PC-9 (cell line): ENCODE results near the gene CLDN7. TPM values are rescaled to one million over a fixed set of nuclear protein-coding genes. Genes with fewer than 3 reads are reported as not detected.
A peak's percentile ranks its signal among the peaks of the same experiment; 100 is the strongest.

ENCODE experiments used
- BruUV-seq: library from RNA; stranded (reverse); fragments of 400-500 nt; replicated peaks from 2 replicates; lab custom pipeline; 2021; lab: Mats Ljungman, UMichigan
- CTCF ChIA-PET: fragments of 300-600 bp; sonication (Branson Sonifier 250); formaldehyde crosslinking; loops from one replicate; lab custom pipeline; 2022; ENCODE audit warnings: antibody characterized with exemption; lab: Charles Lee
- POLR2A ChIA-PET: fragments of 300-600 bp; sonication (Branson Sonifier 250); formaldehyde crosslinking; loops from one replicate; lab custom pipeline; 2022; ENCODE audit warnings: antibody characterized with exemption; ENCODE audit not compliant: unreplicated experiment; lab: Charles Lee
- DNase-seq, 2 experiments: peaks; one replicate each; pipeline versions ENCODE4 v3.0.0 to v3.0.0-alpha.2; 2015 to 2022; ENCODE audit warnings: mixed read lengths in 1 of 2
- H2AFZ ChIP-seq: fragments of 200-600 bp; sonication (generic); 2 replicates; pipeline ENCODE4 v1.8.1; 2017; ENCODE audit warnings: antibody characterized with exemption
- H3F3A ChIP-seq: fragments of 200-600 bp; sonication (generic); 2 replicates; pipeline ENCODE4 v1.8.1; 2017; ENCODE audit warnings: antibody characterized with exemption, mild to moderate bottlenecking, low read depth; ENCODE audit not compliant: insufficient read depth
- H3K27ac ChIP-seq: fragments of 200-600 bp; sonication (generic); 2 replicates; pipeline ENCODE4 v1.6.1; 2016; ENCODE audit warnings: mixed run types
- H3K27me3 ChIP-seq: fragments of 200-600 bp; sonication (generic); 2 replicates; pipeline ENCODE4 v1.6.1; 2016; ENCODE audit warnings: low read depth, mixed run types; ENCODE audit not compliant: insufficient read depth
- H3K36me3 ChIP-seq: fragments of 200-600 bp; sonication (generic); 2 replicates; pipeline ENCODE4 v1.6.1; 2016; ENCODE audit warnings: low read depth, mixed run types
- H3K4me1 ChIP-seq: fragments of 200-600 bp; sonication (generic); replicated peaks from 2 replicates; pipeline ENCODE4 v1.6.1; 2016; ENCODE audit warnings: mixed run types; ENCODE audit not compliant: insufficient read depth
- H3K4me2 ChIP-seq: fragments of 200-600 bp; sonication (generic); 2 replicates; pipeline ENCODE4 v1.6.1; 2017; ENCODE audit warnings: mixed run types
- H3K4me3 ChIP-seq: fragments of 200-600 bp; sonication (generic); 2 replicates; pipeline ENCODE4 v1.6.1; 2016; ENCODE audit warnings: mixed run types
- H3K79me2 ChIP-seq: fragments of 200-600 bp; sonication (generic); 2 replicates; pipeline ENCODE4 v1.6.1; 2017; ENCODE audit warnings: low read depth, mixed run types
- H3K9me2 ChIP-seq: fragments of 200-600 bp; sonication (generic); 2 replicates; pipeline ENCODE4 v1.8.1; 2017; ENCODE audit warnings: mild to moderate bottlenecking; ENCODE audit not compliant: insufficient read depth
- H3K9me3 ChIP-seq: fragments of 200-600 bp; sonication (generic); 2 replicates; pipeline ENCODE4 v1.8.1; 2016; ENCODE audit warnings: low read depth; ENCODE audit not compliant: insufficient read depth
- H4K20me1 ChIP-seq: fragments of 200-600 bp; sonication (generic); 2 replicates; pipeline ENCODE4 v1.8.1; 2017; ENCODE audit not compliant: insufficient read depth
- CTCF ChIP-seq: fragments of 200-600 bp; sonication (generic); conservative IDR thresholded peaks from 2 replicates; pipeline ENCODE4 v1.6.1; 2017; ENCODE audit warnings: mixed run types, antibody characterized with exemption, mild to moderate bottlenecking, moderate library complexity
- EZH2 ChIP-seq: fragments of 200-600 bp; sonication (generic); IDR thresholded peaks from 2 replicates; pipeline ENCODE4 v1.8.0; 2017; ENCODE audit warnings: antibody characterized with exemption, low read depth
- intact Hi-C: fragments of 100-400 bp; cut with micrococcal nuclease; formaldehyde crosslinking; loops from one replicate; pipeline ENCODE4 v1.10.0; 2022; ENCODE audit not compliant: unreplicated experiment
- total RNA-seq: library from RNA; stranded (reverse); gene quantifications from 2 replicates; pipeline ENCODE4 v1.2.3, GENCODE V29; 2021

The CLDN7 gene
- total RNA-seq, 1 experiment from 2014 or later = 390 TPM

DNA sequence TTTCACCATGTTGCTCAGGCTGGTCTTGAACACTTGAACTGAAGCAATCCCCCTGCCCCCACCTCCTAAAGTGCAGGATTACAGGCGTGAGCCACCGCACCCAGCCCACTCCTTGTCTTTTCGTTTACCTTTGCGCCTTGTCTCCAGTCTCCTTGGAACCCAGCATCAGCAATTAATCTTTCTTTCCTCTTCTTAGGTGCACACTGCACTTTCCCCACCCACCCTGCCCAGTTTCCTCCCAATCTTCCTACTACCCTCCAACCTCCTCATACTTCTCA lies 1.5 kb upstream of the CLDN7 start:
- Histone ChIP-seq H3K9me3 (no peaks in the 10 kb centered on the region), H3K4me1 (peaks cover 39% of the 10 kb centered on the region), H3K9me2 (no peaks in the 10 kb centered on the region), H3K27ac (peak overlapping the region; percentile 100), H2AFZ (peak overlapping the region; percentile 49), H3K4me2 (peak overlapping the region; percentile 82), H3K79me2 (peaks cover 45% of the 10 kb centered on the region), H3K36me3 (peaks cover 20% of the 10 kb centered on the region), H4K20me1 (peaks cover 20% of the 10 kb centered on the region), H3K4me3 (peak overlapping the region; percentile 97), H3F3A (peaks cover 56% of the 10 kb centered on the region), H3K27me3 (no peaks in the 10 kb centered on the region)
- peak in 1 of 2 experiments; percentile 31 for DNase-seq
- CTCF ChIA-PET = interaction anchor here (0.6 to 1.5 kb wide), 3 partner anchors 171 to 310 kb away, joined by 3 to 5 read pairs (median 3); no protein-coding TSS in a partner anchor
- POLR2A ChIA-PET = interaction anchor here (0.6 to 0.8 kb wide), 4 partner anchors 29 to 753 kb away, joined by 4 to 33 read pairs (median 6); no protein-coding TSS in a partner anchor
- intact Hi-C loops = loop anchor here (1.0 to 5.0 kb wide), 6 partner anchors 17 to 579 kb away; partner anchors contain the start of genes EIF5A, POLR2A, SLC35G6 and TMEM256
- no TSS peak for BruUV-seq
- no peak for TF ChIP-seq CTCF
- TF ChIP-seq EZH2 = no peak

DNA sequence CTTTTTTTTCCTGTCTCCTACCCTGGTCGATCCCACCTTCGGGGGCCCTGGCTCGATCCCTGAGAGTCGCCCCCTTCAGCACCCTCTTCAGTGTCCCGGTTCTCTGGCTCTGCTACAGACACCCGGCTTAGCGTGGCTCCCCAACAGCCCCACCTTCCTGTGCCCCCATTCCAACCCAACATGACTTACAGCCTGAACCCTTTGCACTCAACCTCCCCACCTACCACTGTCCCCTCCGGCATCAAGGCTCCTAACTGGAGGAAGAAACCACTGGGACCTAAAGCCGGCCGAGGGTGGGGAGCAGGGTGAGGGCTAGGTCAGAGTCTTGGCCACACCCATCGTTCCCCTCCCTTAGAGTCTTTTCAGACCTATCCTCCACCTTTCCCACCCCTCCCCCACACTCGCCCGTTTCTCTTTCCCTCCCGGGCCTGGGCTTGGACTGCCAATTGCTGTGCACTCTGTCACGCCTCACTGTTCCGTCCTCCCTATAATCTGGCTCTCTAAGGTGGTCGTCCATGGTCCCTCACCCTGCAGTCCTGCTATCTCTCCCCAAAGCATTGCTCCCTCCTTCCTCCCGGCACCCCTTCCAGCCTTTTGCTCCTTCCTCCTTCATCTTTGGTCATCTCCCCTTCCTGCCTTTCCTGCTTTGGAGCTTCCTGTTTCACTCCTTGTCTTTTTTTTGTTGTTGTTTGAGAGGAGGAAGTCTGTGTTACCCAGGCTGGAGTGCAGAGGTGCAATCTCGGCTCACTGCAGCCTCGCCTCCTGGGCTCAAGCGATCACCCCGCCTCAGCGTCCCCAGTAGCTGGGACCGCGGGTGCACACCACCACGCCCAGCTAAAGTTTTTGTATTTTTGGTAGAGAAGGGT lies 890 bp upstream of the CLDN7 start:
- Histone ChIP-seq H3K9me2 (no peaks in the 10 kb centered on the region), H3K79me2 (peaks cover 51% of the 10 kb centered on the region), H3F3A (peaks cover 62% of the 10 kb centered on the region), H2AFZ (peak overlapping the region; percentile 49), H3K4me1 (peaks cover 40% of the 10 kb centered on the region), H3K9me3 (no peaks in the 10 kb centered on the region), H3K4me3 (peak overlapping the region; percentile 97), H3K27me3 (no peaks in the 10 kb centered on the region), H4K20me1 (peaks cover 25% of the 10 kb centered on the region), H3K36me3 (peaks cover 24% of the 10 kb centered on the region), H3K27ac (peak overlapping the region; percentile 100), H3K4me2 (peak overlapping the region; percentile 82)
- TSS peak; percentile 26 for BruUV-seq
- POLR2A ChIA-PET = interaction anchor here (0.6 to 0.8 kb wide), 5 partner anchors 20 to 753 kb away, joined by 3 to 33 read pairs (median 6); no protein-coding TSS in a partner anchor
- CTCF ChIA-PET = interaction anchor here (0.6 to 1.5 kb wide), 4 partner anchors 12 to 311 kb away, joined by 3 to 5 read pairs (median 3); partner anchors contain the start of gene CTDNEP1
- peak; percentile 84 to 88 for DNase-seq
- intact Hi-C loops = loop anchor here (1.0 to 5.0 kb wide), 9 partner anchors 11 to 579 kb away; partner anchors contain the start of genes EIF5A, ELP5, POLR2A and SLC35G6
- TF ChIP-seq CTCF (no peak), EZH2 (no peak)

DNA sequence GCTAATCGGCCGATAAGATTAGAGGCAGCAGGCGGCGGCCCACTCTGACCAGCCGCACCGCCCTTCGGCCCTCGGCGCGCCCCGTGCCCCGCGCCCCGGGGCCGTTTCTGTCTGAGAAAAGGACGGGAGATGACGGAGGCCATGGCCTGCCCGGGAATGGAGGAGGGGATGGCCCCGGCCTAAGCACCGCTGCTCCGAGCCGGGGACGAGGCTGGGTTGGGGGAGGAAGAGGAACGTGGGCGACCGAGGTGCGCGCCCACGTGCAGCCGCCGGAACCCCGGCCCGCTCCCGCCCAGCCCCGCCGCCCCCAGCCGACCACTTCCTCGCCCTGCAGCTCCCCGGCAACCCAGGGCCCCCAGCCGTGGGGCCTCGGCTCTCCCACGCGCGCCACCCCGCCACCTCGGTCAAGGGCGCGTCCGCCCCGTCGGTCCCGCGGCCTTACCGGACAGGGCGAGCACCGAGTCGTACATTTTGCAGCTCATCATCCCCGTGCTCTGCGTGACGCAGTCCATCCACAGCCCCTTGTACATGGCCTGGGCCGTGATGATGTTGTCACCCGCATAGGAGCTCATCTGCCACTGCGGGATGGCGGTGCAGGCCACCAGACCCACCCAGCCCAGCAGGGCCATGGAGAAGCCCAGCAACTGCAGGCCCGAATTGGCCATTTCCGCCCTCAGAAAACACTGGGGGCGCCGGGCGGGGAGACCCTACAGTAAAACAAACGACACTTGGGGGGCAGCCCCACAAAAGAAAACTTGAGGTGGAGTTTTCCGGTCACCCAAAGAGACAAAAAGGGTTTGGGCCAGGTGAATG lies 693 bp downstream of the CLDN7 start:
- intact Hi-C loops = loop anchor here (1.0 to 5.0 kb wide), 9 partner anchors 9 to 581 kb away; partner anchors contain the start of genes EIF5A, ELP5, POLR2A and SLC35G6
- no peak for DNase-seq

More for the DNA sequence above, 693 bp downstream of the CLDN7 start:
- peak overlapping the region; percentile 98 for H3K4me2 ChIP-seq
- TF ChIP-seq EZH2 (no peak), CTCF (no peak; the same call in 1 of the 2 replicates)
- POLR2A ChIA-PET = no interaction called here
- CTCF ChIA-PET = interaction anchor here (0.7 kb wide), 1 partner anchor 20 kb away, joined by 3 read pairs; no protein-coding TSS in a partner anchor
- H3K27ac ChIP-seq = peak overlapping the region; percentile 100
- H4K20me1 ChIP-seq = peaks cover 25% of the 10 kb centered on the region
- peaks cover 62% of the 10 kb centered on the region for H3K79me2 ChIP-seq
- no peaks in the 10 kb centered on the region for H3K27me3 ChIP-seq
- peaks cover 40% of the 10 kb centered on the region for H3K4me1 ChIP-seq
- no peak overlapping the region for H2AFZ ChIP-seq
- H3K36me3 ChIP-seq = peaks cover 30% of the 10 kb centered on the region
- BruUV-seq = TSS peak; percentile 52
- no peaks in the 10 kb centered on the region for H3K9me3 ChIP-seq
- H3K4me3 ChIP-seq = peak overlapping the region; percentile 97
- peaks cover 78% of the 10 kb centered on the region for H3F3A ChIP-seq
- H3K9me2 ChIP-seq = no peaks in the 10 kb centered on the region
